Keratinocyte (primary cell): ENCODE results near the gene MSGN1. TPM values are rescaled to one million over a fixed set of nuclear protein-coding genes. Genes with fewer than 3 reads are reported as not detected.

Source experiments
- DNase-seq: peaks from one replicate; pipeline ENCODE4 v3.0.0-alpha.2; 2011; ENCODE audit warnings: low read depth, missing footprints, low spot score
- FAIRE-seq: peaks from 2 replicates; lab custom pipeline; 2011; peaks lifted over from hg19 to GRCh38; lab: Jason Lieb, UNC
- H2AFZ ChIP-seq: 2 replicates; pipeline ENCODE4 v1.6.0; 2012; ENCODE audit warnings: low read length, control low read depth, inconsistent platforms; ENCODE audit not compliant: control insufficient read depth
- H3K27ac ChIP-seq: 2 replicates; pipeline ENCODE4 v1.5.1; 2011; ENCODE audit warnings: low read length; ENCODE audit not compliant: control insufficient read depth, insufficient read depth
- H3K27me3 ChIP-seq: 3 replicates; pipeline ENCODE4 v1.6.0; 2011; ENCODE audit warnings: low read length; ENCODE audit not compliant: control insufficient read depth, insufficient read depth; ENCODE audit errors: extremely low read depth
- H3K36me3 ChIP-seq, 2 experiments: 2 replicates in 1 of 2; 3 replicates in 1 of 2; pipeline ENCODE4 v1.5.1; 2011; ENCODE audit warnings: low read length in 2 of 2, mild to moderate bottlenecking in 1 of 2; ENCODE audit not compliant: control insufficient read depth in 2 of 2, insufficient read depth in 2 of 2; ENCODE audit errors: extremely low read depth in 1 of 2
- H3K4me1 ChIP-seq: 3 replicates; pipeline ENCODE4 v1.5.1; 2011; ENCODE audit warnings: low read length; ENCODE audit not compliant: control insufficient read depth, insufficient read depth; ENCODE audit errors: extremely low read depth
- H3K4me2 ChIP-seq: 3 replicates; pipeline ENCODE4 v1.6.0; 2011; ENCODE audit warnings: low read depth, low read length; ENCODE audit not compliant: control insufficient read depth, insufficient read depth; ENCODE audit errors: extremely low read depth
- H3K4me3 ChIP-seq, 3 experiments: fragments of 200-600 bp in 1 of 3; sonication (generic) in 1 of 3; 2 replicates in 2 of 3; 3 replicates in 1 of 3; pipeline ENCODE4 v1.5.1; 2011 to 2016; ENCODE audit warnings: low read length in 3 of 3, mild to moderate bottlenecking in 3 of 3, control low read depth in 2 of 3, inconsistent platforms in 1 of 3, low read depth in 1 of 3, mixed read lengths in 1 of 3, mixed run types in 1 of 3, moderate library complexity in 1 of 3; ENCODE audit not compliant: control insufficient read depth in 2 of 3, insufficient read depth in 2 of 3; ENCODE audit errors: extremely low read depth in 1 of 3
- H3K79me2 ChIP-seq: 2 replicates; pipeline ENCODE4 v1.6.0; 2012; ENCODE audit warnings: low read length; ENCODE audit not compliant: control insufficient read depth, insufficient read depth
- H3K9ac ChIP-seq: 3 replicates; pipeline ENCODE4 v1.6.0; 2011; ENCODE audit warnings: low read length; ENCODE audit not compliant: control insufficient read depth, insufficient read depth; ENCODE audit errors: extremely low read depth
- H3K9me1 ChIP-seq: 3 replicates; pipeline ENCODE4 v1.6.0; 2011; ENCODE audit warnings: low read length; ENCODE audit not compliant: control insufficient read depth, insufficient read depth; ENCODE audit errors: extremely low read depth
- H3K9me3 ChIP-seq: 2 replicates; pipeline ENCODE4 v1.5.1; 2012; ENCODE audit warnings: low read depth, low read length; ENCODE audit not compliant: control insufficient read depth
- H4K20me1 ChIP-seq: 3 replicates; pipeline ENCODE4 v1.6.0; 2011; ENCODE audit warnings: low read length; ENCODE audit not compliant: control insufficient read depth, insufficient read depth; ENCODE audit errors: extremely low read depth
- CTCF ChIP-seq, 3 experiments: IDR thresholded peaks in 1 of 3; conservative IDR thresholded peaks in 1 of 3; optimal IDR thresholded peaks in 1 of 3; 2 replicates in 2 of 3; 3 replicates in 1 of 3; pipeline versions ENCODE3 to v1.5.1; 2011; ENCODE audit warnings: low read length in 3 of 3, mild to moderate bottlenecking in 3 of 3, moderate library complexity in 2 of 3, control low read depth in 1 of 3, inconsistent platforms in 1 of 3; ENCODE audit not compliant: insufficient read depth in 2 of 3; ENCODE audit errors: extremely low read depth in 1 of 3
- EZH2 ChIP-seq: IDR thresholded peaks from one replicate; pipeline ENCODE4 v1.6.1; 2012; ENCODE audit warnings: inconsistent platforms, mild to moderate bottlenecking, low read length, moderate library complexity
- dilution Hi-C: fragments of 300-500 bp; cut with MboI; formaldehyde crosslinking; loops from one replicate; pipeline ENCODE4 v1.7.0; 2020; ENCODE audit warnings: low sequenced_read_pairs; ENCODE audit not compliant: extremely low pct_ligation_motif_present
- polyA plus RNA-seq, 5 experiments: library from polyadenylated mRNA; depleted of rRNA in 3 of 5; stranded (reverse) in 3 of 5; stranded (forward) in 1 of 5; unstranded in 1 of 5; fragments of >200 nt; gene quantifications; 1 replicate in 1 of 5; 2 replicates in 3 of 5; 3 replicates in 1 of 5; pipeline versions ENCODE4 v1.2.1 to v1.2.3, GENCODE V29; 2011 to 2012; ENCODE audit warnings: missing spikeins in 2 of 5, low read depth in 1 of 5, low replicate concordance in 1 of 5

The MSGN1 gene
- polyA plus RNA-seq, 1 donor (not counting 4 experiments of a cell fraction or from before 2014, with no cell fraction given): 0.22 TPM

DNA sequence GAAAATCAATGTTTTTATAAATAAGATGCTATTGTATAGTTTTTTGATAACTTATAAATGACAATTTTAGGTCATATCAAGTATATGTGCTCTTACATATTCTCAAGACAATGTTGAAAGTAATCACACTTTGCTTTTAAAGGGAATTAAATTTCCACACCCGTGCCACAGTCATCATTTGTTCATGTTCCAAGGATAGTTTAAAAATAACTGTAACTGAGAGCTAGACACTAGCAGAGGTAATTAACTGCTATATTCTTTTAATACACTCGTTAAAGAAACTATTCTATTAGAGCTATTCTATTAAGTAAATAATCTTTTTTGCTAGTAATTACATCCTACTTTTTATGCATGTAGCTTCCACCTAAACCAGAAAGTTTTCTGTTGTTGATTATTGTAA lies 44.3 kb upstream of the MSGN1 start:
- H4K20me1 ChIP-seq: no peaks in the 10 kb centered on the region
- no peaks in the 10 kb centered on the region for H3K9me1 ChIP-seq
- no peak overlapping the region for H3K9ac ChIP-seq
- H3K27ac ChIP-seq: no peak overlapping the region
- H2AFZ ChIP-seq: no peak overlapping the region
- H3K4me3 ChIP-seq: no peak overlapping the region
- dilution Hi-C loops: no loop called here
- H3K27me3 ChIP-seq: no peaks in the 10 kb centered on the region
- H3K4me1 ChIP-seq: no peaks in the 10 kb centered on the region
- H3K79me2 ChIP-seq: no peaks in the 10 kb centered on the region
- H3K4me2 ChIP-seq: no peak overlapping the region
- FAIRE-seq (no peak), DNase-seq (no peak)
- H3K36me3 ChIP-seq: peaks cover 0 to 25% of the 10 kb centered on the region in 2 experiments
- TF ChIP-seq EZH2 (no peak), CTCF (optimal IDR thresholded peaks at IDR 0.05 in 1 of 3, IDR thresholded peaks at IDR 0.05 in 1 of 3, conservative IDR thresholded peaks at IDR 0.05 in 1 of 3; ENCODE audit: extremely low read depth in 1 of 3, insufficient read depth in 2 of 3, low read length in 3 of 3) (no peak)
- no peaks in the 10 kb centered on the region for H3K9me3 ChIP-seq

DNA sequence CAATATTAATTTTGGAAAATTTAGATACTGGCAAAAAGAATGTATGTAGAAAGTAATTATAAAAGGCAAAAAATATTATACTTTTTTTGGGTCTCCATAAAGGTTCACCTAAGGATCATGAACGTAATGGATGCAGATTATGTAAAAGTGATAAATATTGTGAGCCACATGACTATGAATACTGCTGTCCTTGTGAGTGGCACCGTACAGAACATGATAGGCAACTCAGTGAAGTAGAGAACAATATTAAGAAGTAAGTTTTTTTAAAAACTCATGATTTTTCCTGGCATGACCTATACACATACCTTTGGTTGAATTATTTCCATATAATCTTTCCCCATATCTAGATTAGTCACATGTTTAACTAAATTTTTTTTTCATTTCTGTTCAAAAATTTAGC lies 43.7 kb upstream of the MSGN1 start:
- Histone ChIP-seq H3K36me3 (peaks cover 0 to 25% of the 10 kb centered on the region in 2 experiments), H3K9me3 (no peaks in the 10 kb centered on the region), H4K20me1 (no peaks in the 10 kb centered on the region), H3K79me2 (no peaks in the 10 kb centered on the region), H3K9ac (no peak overlapping the region), H3K4me2 (no peak overlapping the region), H3K4me3 (no peak overlapping the region), H3K27me3 (no peaks in the 10 kb centered on the region), H3K9me1 (no peaks in the 10 kb centered on the region), H3K4me1 (no peaks in the 10 kb centered on the region), H3K27ac (no peak overlapping the region), H2AFZ (no peak overlapping the region)
- no peak for TF ChIP-seq EZH2
- no peak for TF ChIP-seq CTCF (optimal IDR thresholded peaks at IDR 0.05 in 1 of 3, IDR thresholded peaks at IDR 0.05 in 1 of 3, conservative IDR thresholded peaks at IDR 0.05 in 1 of 3; ENCODE audit: extremely low read depth in 1 of 3, insufficient read depth in 2 of 3, low read length in 3 of 3)
- DNase-seq (no peak), FAIRE-seq (no peak)
- dilution Hi-C loops: no loop called here
